Keratinocyte (primary cell): ENCODE results near the gene MED12L. TPM values are rescaled to one million over a fixed set of nuclear protein-coding genes. Genes with fewer than 3 reads are reported as not detected.
"Not testable (repeated sequence)": the region's sequence is repeated elsewhere in the genome, so short reads cannot be mapped to it uniquely, and the experiment has no call there.

ENCODE experiments used
- DNase-seq: peaks from one replicate; pipeline ENCODE4 v3.0.0-alpha.2; 2011; ENCODE audit warnings: low read depth, missing footprints, low spot score
- FAIRE-seq: peaks from 2 replicates; lab custom pipeline; 2011; peaks lifted over from hg19 to GRCh38; lab: Jason Lieb, UNC
- H2AFZ ChIP-seq: 2 replicates; pipeline ENCODE4 v1.6.0; 2012; ENCODE audit warnings: low read length, control low read depth, inconsistent platforms; ENCODE audit not compliant: control insufficient read depth
- H3K27ac ChIP-seq: 2 replicates; pipeline ENCODE4 v1.5.1; 2011; ENCODE audit warnings: low read length; ENCODE audit not compliant: control insufficient read depth, insufficient read depth
- H3K27me3 ChIP-seq: 3 replicates; pipeline ENCODE4 v1.6.0; 2011; ENCODE audit warnings: low read length; ENCODE audit not compliant: control insufficient read depth, insufficient read depth; ENCODE audit errors: extremely low read depth
- H3K36me3 ChIP-seq, 2 experiments: 2 replicates in 1 of 2; 3 replicates in 1 of 2; pipeline ENCODE4 v1.5.1; 2011; ENCODE audit warnings: low read length in 2 of 2, mild to moderate bottlenecking in 1 of 2; ENCODE audit not compliant: control insufficient read depth in 2 of 2, insufficient read depth in 2 of 2; ENCODE audit errors: extremely low read depth in 1 of 2
- H3K4me1 ChIP-seq: 3 replicates; pipeline ENCODE4 v1.5.1; 2011; ENCODE audit warnings: low read length; ENCODE audit not compliant: control insufficient read depth, insufficient read depth; ENCODE audit errors: extremely low read depth
- H3K4me2 ChIP-seq: 3 replicates; pipeline ENCODE4 v1.6.0; 2011; ENCODE audit warnings: low read depth, low read length; ENCODE audit not compliant: control insufficient read depth, insufficient read depth; ENCODE audit errors: extremely low read depth
- H3K4me3 ChIP-seq, 3 experiments: fragments of 200-600 bp in 1 of 3; sonication (generic) in 1 of 3; 2 replicates in 2 of 3; 3 replicates in 1 of 3; pipeline ENCODE4 v1.5.1; 2011 to 2016; ENCODE audit warnings: low read length in 3 of 3, mild to moderate bottlenecking in 3 of 3, control low read depth in 2 of 3, inconsistent platforms in 1 of 3, low read depth in 1 of 3, mixed read lengths in 1 of 3, mixed run types in 1 of 3, moderate library complexity in 1 of 3; ENCODE audit not compliant: control insufficient read depth in 2 of 3, insufficient read depth in 2 of 3; ENCODE audit errors: extremely low read depth in 1 of 3
- H3K79me2 ChIP-seq: 2 replicates; pipeline ENCODE4 v1.6.0; 2012; ENCODE audit warnings: low read length; ENCODE audit not compliant: control insufficient read depth, insufficient read depth
- H3K9ac ChIP-seq: 3 replicates; pipeline ENCODE4 v1.6.0; 2011; ENCODE audit warnings: low read length; ENCODE audit not compliant: control insufficient read depth, insufficient read depth; ENCODE audit errors: extremely low read depth
- H3K9me1 ChIP-seq: 3 replicates; pipeline ENCODE4 v1.6.0; 2011; ENCODE audit warnings: low read length; ENCODE audit not compliant: control insufficient read depth, insufficient read depth; ENCODE audit errors: extremely low read depth
- H3K9me3 ChIP-seq: 2 replicates; pipeline ENCODE4 v1.5.1; 2012; ENCODE audit warnings: low read depth, low read length; ENCODE audit not compliant: control insufficient read depth
- H4K20me1 ChIP-seq: 3 replicates; pipeline ENCODE4 v1.6.0; 2011; ENCODE audit warnings: low read length; ENCODE audit not compliant: control insufficient read depth, insufficient read depth; ENCODE audit errors: extremely low read depth
- CTCF ChIP-seq, 3 experiments: IDR thresholded peaks in 1 of 3; conservative IDR thresholded peaks in 1 of 3; optimal IDR thresholded peaks in 1 of 3; 2 replicates in 2 of 3; 3 replicates in 1 of 3; pipeline versions ENCODE3 to v1.5.1; 2011; ENCODE audit warnings: low read length in 3 of 3, mild to moderate bottlenecking in 3 of 3, moderate library complexity in 2 of 3, control low read depth in 1 of 3, inconsistent platforms in 1 of 3; ENCODE audit not compliant: insufficient read depth in 2 of 3; ENCODE audit errors: extremely low read depth in 1 of 3
- EZH2 ChIP-seq: IDR thresholded peaks from one replicate; pipeline ENCODE4 v1.6.1; 2012; ENCODE audit warnings: inconsistent platforms, mild to moderate bottlenecking, low read length, moderate library complexity
- dilution Hi-C: fragments of 300-500 bp; cut with MboI; formaldehyde crosslinking; loops from one replicate; pipeline ENCODE4 v1.7.0; 2020; ENCODE audit warnings: low sequenced_read_pairs; ENCODE audit not compliant: extremely low pct_ligation_motif_present
- polyA plus RNA-seq, 5 experiments: library from polyadenylated mRNA; depleted of rRNA in 3 of 5; stranded (reverse) in 3 of 5; stranded (forward) in 1 of 5; unstranded in 1 of 5; fragments of >200 nt; gene quantifications; 1 replicate in 1 of 5; 2 replicates in 3 of 5; 3 replicates in 1 of 5; pipeline versions ENCODE4 v1.2.1 to v1.2.3, GENCODE V29; 2011 to 2012; ENCODE audit warnings: missing spikeins in 2 of 5, low read depth in 1 of 5, low replicate concordance in 1 of 5

Gene MED12L
- polyA plus RNA-seq, 1 donor (not counting 4 experiments of a cell fraction or from before 2014, with no cell fraction given): 0.04 TPM

GRCh38 chr3:151062611-151063010 lies 22.9 kb upstream of the MED12L start:
- Histone ChIP-seq H3K9me1 (no peaks in the 10 kb centered on the region), H2AFZ (no peak overlapping the region), H4K20me1 (no peaks in the 10 kb centered on the region), H3K4me2 (no peak overlapping the region), H3K9ac (no peak overlapping the region), H3K4me1 (no peaks in the 10 kb centered on the region), H3K4me3 (no peak overlapping the region), H3K9me3 (no peaks in the 10 kb centered on the region), H3K27me3 (no peaks in the 10 kb centered on the region), H3K36me3 (no peaks in the 10 kb centered on the region), H3K27ac (no peak overlapping the region), H3K79me2 (no peaks in the 10 kb centered on the region)
- dilution Hi-C loops: no loop called here
- FAIRE-seq (no peak), DNase-seq (no peak)
- TF ChIP-seq CTCF (optimal IDR thresholded peaks at IDR 0.05 in 1 of 3, IDR thresholded peaks at IDR 0.05 in 1 of 3, conservative IDR thresholded peaks at IDR 0.05 in 1 of 3; ENCODE audit: extremely low read depth in 1 of 3, insufficient read depth in 2 of 3, low read length in 3 of 3) (no peak), EZH2 (no peak)

- no peak overlapping the region for H3K27ac ChIP-seq
- no peaks in the 10 kb centered on the region for H3K9me1 ChIP-seq
- no peak overlapping the region for H2AFZ ChIP-seq
- no peaks in the 10 kb centered on the region for H3K79me2 ChIP-seq
- H3K4me1 ChIP-seq: no peaks in the 10 kb centered on the region
- no peak for FAIRE-seq
- H3K27me3 ChIP-seq: no peaks in the 10 kb centered on the region
- no peaks in the 10 kb centered on the region for H3K9me3 ChIP-seq
- H3K4me3 ChIP-seq: no peak overlapping the region
- no peaks in the 10 kb centered on the region for H3K36me3 ChIP-seq
- no peaks in the 10 kb centered on the region for H4K20me1 ChIP-seq
- no peak for DNase-seq
- peak in 2 of 3 experiments; percentile 17 to 39 for TF ChIP-seq CTCF (optimal IDR thresholded peaks at IDR 0.05 in 1 of 3, IDR thresholded peaks at IDR 0.05 in 1 of 3, conservative IDR thresholded peaks at IDR 0.05 in 1 of 3; ENCODE audit: extremely low read depth in 1 of 3, insufficient read depth in 2 of 3, low read length in 3 of 3)
- no peak for TF ChIP-seq EZH2
- H3K4me2 ChIP-seq: no peak overlapping the region
- dilution Hi-C loops: no loop called here
- no peak overlapping the region for H3K9ac ChIP-seq
These were observed 18.3 kb upstream of the MED12L start for GRCh38 chr3:151067158-151067557.

DNA sequence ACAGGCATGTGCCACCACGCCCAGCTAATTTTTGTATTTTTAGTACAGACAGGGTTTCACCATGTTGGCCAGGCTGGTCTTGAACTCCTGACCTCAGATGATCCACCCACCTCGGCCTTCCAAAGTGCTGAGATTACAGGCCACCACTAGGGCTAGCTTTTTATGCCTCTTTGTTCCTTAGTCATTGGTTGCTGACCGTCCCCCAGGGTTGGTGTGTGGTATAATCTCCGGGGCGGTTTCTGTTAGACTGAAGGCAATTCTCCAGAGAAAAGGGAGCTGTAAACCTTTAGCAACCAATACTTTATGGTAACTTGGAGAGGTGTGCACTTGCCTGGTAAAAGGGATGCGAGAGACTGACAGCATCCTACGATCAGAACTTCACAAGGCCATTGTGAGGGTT lies 12.6 kb upstream of the MED12L start:
- H3K9me1 ChIP-seq, dilution Hi-C loops, H3K4me2 ChIP-seq, H3K36me3 ChIP-seq, H3K4me3 ChIP-seq, H3K27me3 ChIP-seq, H3K4me1 ChIP-seq, H3K9ac ChIP-seq, FAIRE-seq, H3K27ac ChIP-seq, H3K9me3 ChIP-seq, H3K79me2 ChIP-seq, H4K20me1 ChIP-seq, H2AFZ ChIP-seq, DNase-seq: not testable (repeated sequence)
